OCI-LY7 (cell line): Measurements from ENCODE around the gene MGRN1. TPM values are rescaled to one million over a fixed set of nuclear protein-coding genes. Genes with fewer than 3 reads are reported as not detected.
A peak's percentile ranks its signal among the peaks of the same experiment; 100 is the strongest.

ENCODE experiments used
- Bru-seq: library from RNA; stranded (reverse); fragments of 400-500 nt; gene quantifications from one replicate; lab custom pipeline; 2021; lab: Mats Ljungman, UMichigan
- BruChase-seq, 2 experiments: library from RNA; stranded (reverse); fragments of 400-500 nt; gene quantifications; one replicate each; lab custom pipeline; 2021; lab: Mats Ljungman, UMichigan
- BruUV-seq: library from RNA; stranded (reverse); fragments of 400-500 nt; replicated peaks from 2 replicates; lab custom pipeline; 2021; lab: Mats Ljungman, UMichigan
- CTCF ChIA-PET: fragments of 300-600 bp; sonication (Branson Sonifier 250); formaldehyde crosslinking; loops from one replicate; lab custom pipeline; 2022; ENCODE audit warnings: antibody characterized with exemption; ENCODE audit not compliant: unreplicated experiment; lab: Charles Lee
- POLR2A ChIA-PET: fragments of 300-600 bp; sonication (Branson Sonifier 250); formaldehyde crosslinking; loops from one replicate; lab custom pipeline; 2022; ENCODE audit warnings: antibody characterized with exemption; lab: Charles Lee
- DNase-seq: peaks from one replicate; pipeline ENCODE4 v3.0.0-alpha.2; 2015; ENCODE audit warnings: low spot score
- H2AFZ ChIP-seq: fragments of 200-600 bp; sonication (generic), shearing (Covaris generic); 2 replicates; pipeline ENCODE4 v1.6.1; 2014; ENCODE audit warnings: mild to moderate bottlenecking, antibody characterized with exemption, low read length, moderate library complexity
- H3K27ac ChIP-seq: fragments of 200-600 bp; sonication (generic); 2 replicates; pipeline ENCODE4 v1.5.1; 2014; ENCODE audit warnings: mixed run types, low read depth, mild to moderate bottlenecking, moderate library complexity, low read length, inconsistent platforms; ENCODE audit not compliant: poor library complexity, severe bottlenecking
- H3K36me3 ChIP-seq: fragments of 200-600 bp; sonication (generic); 2 replicates; pipeline ENCODE4 v1.6.1; 2014; ENCODE audit warnings: mild to moderate bottlenecking, antibody characterized with exemption, low read length, moderate library complexity, mixed read lengths; ENCODE audit not compliant: insufficient read depth
- H3K4me1 ChIP-seq: fragments of 200-600 bp; sonication (generic); 2 replicates; pipeline ENCODE4 v1.5.1; 2014; ENCODE audit warnings: mild to moderate bottlenecking, low read length; ENCODE audit not compliant: insufficient read depth, poor library complexity, severe bottlenecking
- H3K4me2 ChIP-seq: fragments of 200-600 bp; sonication (generic); 2 replicates; pipeline ENCODE4 v1.6.1; 2014; ENCODE audit warnings: mild to moderate bottlenecking, low read length
- H3K4me3 ChIP-seq: fragments of 200-600 bp; sonication (generic); 2 replicates; pipeline ENCODE4 v1.5.1; 2014; ENCODE audit warnings: mild to moderate bottlenecking, low read depth, low read length; ENCODE audit not compliant: poor library complexity, severe bottlenecking
- H3K79me2 ChIP-seq: fragments of 200-600 bp; sonication (generic); 2 replicates; pipeline ENCODE4 v1.6.1; 2016; ENCODE audit warnings: low read depth, mild to moderate bottlenecking, low read length, moderate library complexity, mixed read lengths; ENCODE audit not compliant: insufficient read depth
- H3K9me2 ChIP-seq: fragments of 200-600 bp; sonication (generic); 2 replicates; pipeline ENCODE4 v1.6.1; 2016; ENCODE audit warnings: mild to moderate bottlenecking, low read length, mixed read lengths; ENCODE audit not compliant: insufficient read depth
- H3K9me3 ChIP-seq: fragments of 200-600 bp; sonication (generic); 2 replicates; pipeline ENCODE4 v1.6.1; 2014; ENCODE audit warnings: mild to moderate bottlenecking, mixed run types, low read length, mixed read lengths
- H4K20me1 ChIP-seq: fragments of 200-600 bp; sonication (generic); 2 replicates; pipeline ENCODE4 v1.6.1; 2014; ENCODE audit warnings: mild to moderate bottlenecking, antibody characterized with exemption, low read length, moderate library complexity, mixed read lengths; ENCODE audit not compliant: insufficient read depth
- CTCF ChIP-seq: fragments of 200-600 bp; sonication (generic); conservative IDR thresholded peaks from 2 replicates; pipeline ENCODE4 v1.5.1; 2014; ENCODE audit warnings: mild to moderate bottlenecking, antibody characterized with exemption, low read length, moderate library complexity, mixed read lengths
- EZH2phosphoT487 ChIP-seq: fragments of 200-600 bp; sonication (generic); IDR thresholded peaks from 2 replicates; pipeline ENCODE4 v1.6.1; 2018; ENCODE audit warnings: low read depth, borderline replicate concordance, mild to moderate bottlenecking, mixed run types, antibody characterized with exemption, low read length, moderate library complexity, mixed read lengths
- intact Hi-C: fragments of 100-400 bp; cut with micrococcal nuclease; formaldehyde crosslinking; loops from one replicate; pipeline ENCODE4 v1.10.0; 2022; ENCODE audit not compliant: unreplicated experiment
- long read RNA-seq: library from polyadenylated mRNA; stranded (forward); transcript quantifications from one replicate; pipeline ENCODE4 v2.0.0, GENCODE V29; 2022
- total RNA-seq, 2 experiments: library from RNA; depleted of rRNA in 1 of 2; stranded (reverse); fragments of >200 nt in 1 of 2; shearing (Covaris generic) in 1 of 2; gene quantifications; 2 replicates each; pipeline ENCODE4 v1.2.3, GENCODE V29; 2014 to 2022

Gene MGRN1
- total RNA-seq (2014; rRNA removed; shearing (Covaris generic)) (14.1 and 14.3 TPM in 2 replicates), total RNA-seq (2022) (43.1 and 45.4 TPM in 2 replicates), Bru-seq, nascent RNA (percentile 57 among the genes with signal in this experiment), BruChase-seq, experiment 1, labeled RNA remaining after a 6-hour chase (percentile 67 among the genes with signal in this experiment), BruChase-seq, experiment 2, labeled RNA remaining after a 2-hour chase (percentile 64 among the genes with signal in this experiment)
- long read RNA-seq, full-length matches to known transcripts, result 10 of 19 reads
- long read RNA-seq, partial matches to known transcripts, result 2 of 19 reads
- long read RNA-seq, other reads (novel, unspliced or antisense), result 7 of 19 reads

GRCh38 chr16:4624015-4624826 is at the start of gene MGRN1:
TSS of gene MGRN1 (plus strand) at chr16:4624826. CDS start at chr16:4624961, 135 bp downstream.
- no peaks in the 10 kb centered on the region for H4K20me1 ChIP-seq
- H3K4me2 ChIP-seq, result peak within 1 kb of the TSS; percentile 93
- H2AFZ ChIP-seq, result peak within 1 kb of the TSS; percentile 72; the same call in 1 of the 2 replicates
- intact Hi-C loops, result loop anchor here (1.0 to 5.0 kb wide), 2 partner anchors 8 to 317 kb away; no protein-coding TSS in a partner anchor
- DNase-seq, result peak; percentile 98
- ChIA-PET POLR2A (interaction anchor here (1.0 to 1.1 kb wide), 2 partner anchors 10 to 11 kb away, joined by 3 to 4 read pairs; partner anchors contain the start of gene UBALD1), CTCF (interaction anchor here (0.7 to 1.0 kb wide), 3 partner anchors 12 to 95 kb away, joined by 3 read pairs; no protein-coding TSS in a partner anchor)
- peaks cover 21% of the 10 kb centered on the region for H3K4me1 ChIP-seq
- peak within 1 kb of the TSS; percentile 54 for H3K27ac ChIP-seq
- H3K9me3 ChIP-seq, result no peaks in the 10 kb centered on the region
- peaks cover 26% of the 10 kb centered on the region; the same call in 1 of the 2 replicates for H3K79me2 ChIP-seq
- no TSS peak for BruUV-seq
- H3K36me3 ChIP-seq, result peaks cover 6% of the 10 kb centered on the region
- no peaks in the 10 kb centered on the region for H3K9me2 ChIP-seq
- TF ChIP-seq CTCF, result peak; percentile 100
- no peak for TF ChIP-seq EZH2phosphoT487
- peak within 1 kb of the TSS; percentile 99 for H3K4me3 ChIP-seq

DNA sequence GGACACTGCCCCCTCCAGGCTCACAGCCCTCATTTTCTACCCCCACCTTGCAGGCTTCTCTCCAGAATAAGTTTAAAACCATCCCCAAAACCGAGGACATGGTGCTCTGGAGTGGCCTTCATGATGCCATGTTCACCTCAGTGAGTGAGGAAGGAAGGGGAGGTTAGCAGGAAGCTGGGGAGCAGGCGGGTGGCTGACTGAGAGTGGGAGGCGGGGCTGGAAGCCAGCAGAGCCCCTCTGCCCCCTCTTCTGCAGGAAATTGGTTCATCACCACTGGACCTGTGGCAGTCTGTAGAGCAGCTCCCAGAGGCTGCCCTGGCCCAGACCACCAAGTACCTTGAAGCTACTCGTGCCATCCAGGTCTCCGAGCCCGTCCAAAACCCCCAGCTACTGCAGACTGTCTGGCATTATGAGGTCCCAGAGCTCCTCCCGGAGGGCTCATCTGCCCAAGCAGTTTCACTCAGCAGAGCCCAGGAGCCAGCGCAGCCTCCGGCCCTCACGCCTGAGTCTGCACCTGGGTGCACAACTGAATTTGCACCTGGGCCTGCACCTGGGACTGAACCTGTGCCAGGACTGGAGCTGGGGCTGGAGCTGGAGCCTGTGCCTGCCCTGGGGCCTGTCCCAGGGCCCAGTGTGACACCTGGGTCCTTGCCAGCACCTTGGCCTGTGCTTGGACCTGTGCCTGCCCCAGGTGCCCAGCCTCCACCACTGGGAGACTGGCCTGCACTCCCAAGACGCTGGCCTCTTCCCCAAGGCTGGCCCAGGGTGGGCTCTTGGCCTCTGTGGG is 49.5 kb upstream of the MGRN1 start:
- DNase-seq, result no peak
- no peak overlapping the region for H3K27ac ChIP-seq
- H3K4me3 ChIP-seq, result no peak overlapping the region
- H3K9me3 ChIP-seq, result no peaks in the 10 kb centered on the region
- no peaks in the 10 kb centered on the region for H3K9me2 ChIP-seq
- H3K4me2 ChIP-seq, result no peak overlapping the region
- TF ChIP-seq CTCF (peak; percentile 45), EZH2phosphoT487 (no peak)
- CTCF ChIA-PET, result no interaction called here
- H2AFZ ChIP-seq, result no peak overlapping the region
- no TSS peak for BruUV-seq
- no peaks in the 10 kb centered on the region for H3K36me3 ChIP-seq
- H3K79me2 ChIP-seq, result no peaks in the 10 kb centered on the region
- POLR2A ChIA-PET, result interaction anchor here (0.7 kb wide), 1 partner anchor 12 kb away, joined by 3 read pairs; no protein-coding TSS in a partner anchor
- intact Hi-C loops, result no loop called here
- no peaks in the 10 kb centered on the region for H4K20me1 ChIP-seq
- H3K4me1 ChIP-seq, result no peaks in the 10 kb centered on the region
